ENCODE measurements around the gene FBXL15.

GRCh38 chr10:102467971-102468438 is 47.4 kb downstream of the FBXL15 start:
- TF ChIP-seq CTCF (optimal IDR thresholded peaks at IDR 0.05 in 1 of 3, IDR thresholded peaks at IDR 0.05 in 1 of 3, conservative IDR thresholded peaks at IDR 0.05 in 1 of 3; ENCODE audit: extremely low read depth in 1 of 3, insufficient read depth in 2 of 3, low read length in 3 of 3) = no peak
- no peak for TF ChIP-seq EZH2 (IDR thresholded peaks at IDR 0.05; ENCODE audit: low read length)

Data from keratinocyte (primary cell).